H9 (cell line): Measurements from ENCODE around the gene SLC25A39. TPM values are rescaled to one million over a fixed set of nuclear protein-coding genes. Genes with fewer than 3 reads are reported as not detected.

ENCODE experiments used
- DNase-seq: peaks from one replicate; pipeline ENCODE4 v3.0.0-alpha.2; 2017
- H2AFZ ChIP-seq: one replicate; pipeline ENCODE4 v1.6.1; 2013; ENCODE audit warnings: mild to moderate bottlenecking, low read length, control low read depth, moderate library complexity
- H2AK5ac ChIP-seq: 2 replicates; pipeline ENCODE4 v1.6.1; 2013; ENCODE audit warnings: low read length, control low read depth, mixed read lengths; ENCODE audit not compliant: insufficient read length
- H2BK120ac ChIP-seq: one replicate; pipeline ENCODE4 v1.6.1; 2013; ENCODE audit warnings: low read depth, mild to moderate bottlenecking, low read length, control low read depth, inconsistent platforms; ENCODE audit not compliant: poor library complexity, severe bottlenecking
- H2BK12ac ChIP-seq: 2 replicates; pipeline ENCODE4 v1.6.1; 2013; ENCODE audit warnings: low read length, control low read depth, mixed read lengths, low read depth; ENCODE audit not compliant: insufficient read length
- H2BK15ac ChIP-seq: 2 replicates; pipeline ENCODE4 v1.6.1; 2013; ENCODE audit warnings: low read depth, low read length, control low read depth
- H2BK20ac ChIP-seq: one replicate; pipeline ENCODE4 v1.6.1; 2013; ENCODE audit warnings: low read depth, mild to moderate bottlenecking, low read length, control low read depth, inconsistent platforms; ENCODE audit not compliant: poor library complexity, severe bottlenecking
- H2BK5ac ChIP-seq: 2 replicates; pipeline ENCODE4 v1.6.1; 2013; ENCODE audit warnings: low read length, control low read depth, mixed read lengths; ENCODE audit not compliant: insufficient read length
- H3K14ac ChIP-seq: 2 replicates; pipeline ENCODE4 v1.6.1; 2013; ENCODE audit warnings: low read length, control low read depth; ENCODE audit not compliant: insufficient read depth
- H3K18ac ChIP-seq: 2 replicates; pipeline ENCODE4 v1.6.1; 2013; ENCODE audit warnings: low read depth, mild to moderate bottlenecking, mixed read lengths, low read length, control low read depth; ENCODE audit not compliant: insufficient read length
- H3K23ac ChIP-seq: 2 replicates; pipeline ENCODE4 v1.6.1; 2013; ENCODE audit warnings: low read length, control low read depth, mixed read lengths, low read depth; ENCODE audit not compliant: insufficient read length
- H3K23me2 ChIP-seq: 2 replicates; pipeline ENCODE4 v1.6.1; 2013; ENCODE audit warnings: low read depth, mild to moderate bottlenecking, mixed read lengths, low read length, control low read depth; ENCODE audit not compliant: insufficient read length, poor library complexity, severe bottlenecking
- H3K27ac ChIP-seq: 2 replicates; pipeline ENCODE4 v1.5.1; 2013; ENCODE audit warnings: low read length, control low read depth, mixed read lengths, low read depth; ENCODE audit not compliant: insufficient read length
- H3K27me3 ChIP-seq: 2 replicates; pipeline ENCODE4 v1.6.1; 2013; ENCODE audit warnings: low read length, control low read depth, inconsistent platforms; ENCODE audit not compliant: insufficient read depth
- H3K4ac ChIP-seq: 2 replicates; pipeline ENCODE4 v1.6.1; 2013; ENCODE audit warnings: low read depth, mild to moderate bottlenecking, control low read depth, inconsistent platforms, low read length, moderate library complexity
- H3K4me1 ChIP-seq: 2 replicates; pipeline ENCODE4 v1.6.1; 2013; ENCODE audit warnings: low read length, control low read depth, inconsistent platforms; ENCODE audit not compliant: insufficient read depth
- H3K4me2 ChIP-seq: 2 replicates; pipeline ENCODE4 v1.6.1; 2013; ENCODE audit warnings: low read length, control low read depth, mixed read lengths; ENCODE audit not compliant: insufficient read length, insufficient read depth
- H3K56ac ChIP-seq: 2 replicates; pipeline ENCODE4 v1.6.1; 2013; ENCODE audit warnings: low read depth, mild to moderate bottlenecking, mixed read lengths, low read length, control low read depth; ENCODE audit not compliant: insufficient read length
- H3K79me1 ChIP-seq: 2 replicates; pipeline ENCODE4 v1.6.1; 2013; ENCODE audit warnings: low read depth, mild to moderate bottlenecking, moderate library complexity, low read length, control low read depth, inconsistent platforms; ENCODE audit not compliant: insufficient read depth, poor library complexity, severe bottlenecking
- H3K79me2 ChIP-seq: 2 replicates; pipeline ENCODE4 v1.6.1; 2013; ENCODE audit warnings: low read length, control low read depth, inconsistent platforms; ENCODE audit not compliant: insufficient read depth
- H3K9ac ChIP-seq: 2 replicates; pipeline ENCODE4 v1.6.1; 2013; ENCODE audit warnings: low read length, control low read depth, mixed read lengths; ENCODE audit not compliant: insufficient read length; ENCODE audit errors: extremely low read depth
- H3K9me3 ChIP-seq: one replicate; pipeline ENCODE4 v1.6.1; 2013; ENCODE audit warnings: low read depth, low read length, inconsistent platforms; ENCODE audit not compliant: control insufficient read depth
- H3T11ph ChIP-seq: one replicate; pipeline ENCODE4 v1.6.1; 2013; ENCODE audit warnings: mild to moderate bottlenecking, low read length, control low read depth, inconsistent platforms
- H4K20me1 ChIP-seq: one replicate; pipeline ENCODE4 v1.6.1; 2013; ENCODE audit not compliant: control insufficient read depth, insufficient read length, insufficient read depth
- H4K5ac ChIP-seq: 2 replicates; pipeline ENCODE4 v1.6.1; 2013; ENCODE audit warnings: low read depth, mild to moderate bottlenecking, mixed read lengths, low read length, control low read depth; ENCODE audit not compliant: insufficient read length
- H4K8ac ChIP-seq: replicated peaks from 2 replicates; pipeline ENCODE4 v1.6.1; 2013; ENCODE audit warnings: low read length, control low read depth, mixed read lengths, low read depth; ENCODE audit not compliant: insufficient read length
- H4K91ac ChIP-seq: 2 replicates; pipeline ENCODE4 v1.6.1; 2013; ENCODE audit warnings: low read depth, mild to moderate bottlenecking, moderate library complexity, mixed read lengths, low read length, control low read depth; ENCODE audit not compliant: insufficient read length
- H3K27ac Mint-ChIP-seq, 3 experiments: 2 replicates in 2 of 3; 3 replicates in 1 of 3; pipeline ENCODE4 v1.8.0; 2020 to 2021; ENCODE audit warnings: mixed read lengths in 3 of 3, mild to moderate bottlenecking in 1 of 3, moderate library complexity in 1 of 3
- H3K27me3 Mint-ChIP-seq: 2 replicates; pipeline ENCODE4 v1.8.0; 2021; ENCODE audit warnings: low read depth, mild to moderate bottlenecking, moderate library complexity, mixed read lengths
- H3K36me3 Mint-ChIP-seq, 3 experiments: 2 replicates in 2 of 3; 3 replicates in 1 of 3; pipeline ENCODE4 v1.8.0; 2020 to 2021; ENCODE audit warnings: low read depth in 3 of 3, mixed read lengths in 3 of 3; ENCODE audit not compliant: insufficient read depth in 1 of 3
- H3K4me1 Mint-ChIP-seq, 2 experiments: 2 replicates each; pipeline ENCODE4 v1.8.0; 2020; ENCODE audit warnings: mixed read lengths in 2 of 2
- H3K4me3 Mint-ChIP-seq, 2 experiments: 2 replicates in 1 of 2; 3 replicates in 1 of 2; pipeline ENCODE4 v1.8.0; 2020 to 2021; ENCODE audit warnings: mild to moderate bottlenecking in 2 of 2, mixed read lengths in 2 of 2, moderate library complexity in 1 of 2
- H3K9me3 Mint-ChIP-seq, 2 experiments: 2 replicates in 1 of 2; 3 replicates in 1 of 2; pipeline ENCODE4 v1.8.0; 2020; ENCODE audit warnings: mild to moderate bottlenecking in 2 of 2, mixed read lengths in 2 of 2, moderate library complexity in 1 of 2
- WGBS: extraction: QIAGEN DNeasy Blood & Tissue Kit; methylation state at CpG from one replicate; pipeline ENCODE4 v1.1.7; 2013; ENCODE audit warnings: missing lambda C conversion rate, low lambda C conversion rate, mixed read lengths; ENCODE audit not compliant: insufficient read length; ENCODE audit errors: extremely low coverage; 5-methylcytosine and 5-hydroxymethylcytosine counted together
- total RNA-seq: library from RNA; stranded (reverse); gene quantifications from 2 replicates; pipeline ENCODE4 v1.2.1, GENCODE V29; 2021
- TF ChIP-seq, protein P1 (sequence below): fragments of 200-600 bp; sonication (generic); conservative IDR thresholded peaks from 3 replicates; pipeline ENCODE4 v1.8.0; 2021; ENCODE audit warnings: antibody characterized with exemption, mild to moderate bottlenecking

The SLC25A39 gene
- total RNA-seq, 1 experiment from 2014 or later = 227 TPM

DNA sequence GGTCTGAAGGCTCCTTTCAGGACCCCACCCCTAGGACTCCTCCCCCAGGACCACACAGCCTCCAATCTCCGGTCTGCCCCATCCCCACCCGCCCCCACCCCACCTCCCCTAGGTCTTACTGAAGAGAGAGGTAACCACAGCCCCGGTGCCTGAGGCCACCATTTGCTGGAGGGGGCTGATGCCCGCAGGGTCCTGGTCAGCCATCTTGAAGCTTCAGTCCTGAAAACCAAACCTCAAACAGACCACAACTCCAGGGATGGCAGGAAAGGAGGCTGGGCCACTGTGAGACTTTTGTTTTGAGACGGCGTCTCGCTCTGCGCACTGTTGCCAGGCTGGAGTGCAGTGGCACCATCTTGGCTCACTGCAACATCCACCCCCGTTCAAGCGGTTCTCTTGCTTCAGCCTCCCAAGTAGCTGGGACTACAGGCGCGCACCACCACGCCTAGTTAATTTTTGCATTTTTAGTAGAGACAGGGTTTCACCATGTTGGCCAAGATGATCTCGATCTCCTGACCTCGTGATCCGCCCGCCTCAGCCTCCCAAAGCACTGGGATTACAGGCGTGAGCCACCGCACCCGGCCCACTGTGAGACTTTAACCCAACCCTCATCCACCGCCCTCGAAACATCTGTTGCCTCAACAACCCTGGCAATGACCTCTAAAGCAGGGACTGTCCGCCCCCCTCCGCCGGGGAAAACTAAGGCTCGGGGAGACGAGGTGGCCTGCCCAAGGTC is 1.1 kb downstream of the SLC25A39 start:
- no peak overlapping the region for H3K56ac ChIP-seq
- no peak overlapping the region for H2BK12ac ChIP-seq
- no peak overlapping the region for H4K5ac ChIP-seq
- peak overlapping the region; percentile 22 for H3K18ac ChIP-seq
- Mint-ChIP-seq H3K4me1 (peaks cover 6 to 19% of the 10 kb centered on the region in 2 experiments), H3K27me3 (peaks cover 19% of the 10 kb centered on the region), H3K4me3 (peak overlapping the region; percentile 88 to 94), H3K9me3 (no peaks in the 10 kb centered on the region), H3K27ac (0 out of 7 replicates have a peak overlapping the region, but pooled peaks of 1 of the 3 experiments have one; percentile 23), H3K36me3 (peaks cover 20 to 45% (median 31%) of the 10 kb centered on the region in 3 experiments)
- H3K4me1 ChIP-seq = no peaks in the 10 kb centered on the region
- H3K23me2 ChIP-seq = peaks cover 13% of the 10 kb centered on the region
- peaks cover 4% of the 10 kb centered on the region; the same call in 1 of the 2 replicates for H3K79me2 ChIP-seq
- no peak overlapping the region for H2BK15ac ChIP-seq
- no peak overlapping the region; the same call in 1 of the 2 replicates for H3K14ac ChIP-seq
- H3K9ac ChIP-seq = peak overlapping the region; percentile 57
- no peak overlapping the region for H3T11ph ChIP-seq
- H2AK5ac ChIP-seq = no peak overlapping the region
- no peak overlapping the region for H3K23ac ChIP-seq
- H3K79me1 ChIP-seq = peaks cover 4% of the 10 kb centered on the region
- H3K4me2 ChIP-seq = peak overlapping the region; percentile 76
- H3K27me3 ChIP-seq = no peaks in the 10 kb centered on the region
- no peak overlapping the region for H3K4ac ChIP-seq
- H4K20me1 ChIP-seq = no peaks in the 10 kb centered on the region
- no peaks in the 10 kb centered on the region for H3K9me3 ChIP-seq
- WGBS = no CpG with 5 or more reads among the region's 27 CpGs
- DNase-seq = peak; percentile 34
- H4K91ac ChIP-seq = no peak overlapping the region
- H2BK120ac ChIP-seq = no peak overlapping the region
- TF ChIP-seq, protein P1, sequence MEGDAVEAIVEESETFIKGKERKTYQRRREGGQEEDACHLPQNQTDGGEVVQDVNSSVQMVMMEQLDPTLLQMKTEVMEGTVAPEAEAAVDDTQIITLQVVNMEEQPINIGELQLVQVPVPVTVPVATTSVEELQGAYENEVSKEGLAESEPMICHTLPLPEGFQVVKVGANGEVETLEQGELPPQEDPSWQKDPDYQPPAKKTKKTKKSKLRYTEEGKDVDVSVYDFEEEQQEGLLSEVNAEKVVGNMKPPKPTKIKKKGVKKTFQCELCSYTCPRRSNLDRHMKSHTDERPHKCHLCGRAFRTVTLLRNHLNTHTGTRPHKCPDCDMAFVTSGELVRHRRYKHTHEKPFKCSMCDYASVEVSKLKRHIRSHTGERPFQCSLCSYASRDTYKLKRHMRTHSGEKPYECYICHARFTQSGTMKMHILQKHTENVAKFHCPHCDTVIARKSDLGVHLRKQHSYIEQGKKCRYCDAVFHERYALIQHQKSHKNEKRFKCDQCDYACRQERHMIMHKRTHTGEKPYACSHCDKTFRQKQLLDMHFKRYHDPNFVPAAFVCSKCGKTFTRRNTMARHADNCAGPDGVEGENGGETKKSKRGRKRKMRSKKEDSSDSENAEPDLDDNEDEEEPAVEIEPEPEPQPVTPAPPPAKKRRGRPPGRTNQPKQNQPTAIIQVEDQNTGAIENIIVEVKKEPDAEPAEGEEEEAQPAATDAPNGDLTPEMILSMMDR = no peak
- H2BK20ac ChIP-seq = no peak overlapping the region
- no peak overlapping the region for H2AFZ ChIP-seq
- H2BK5ac ChIP-seq = no peak overlapping the region
- H4K8ac ChIP-seq = no peak overlapping the region
- no peak overlapping the region for H3K27ac ChIP-seq
